ENCODE results near the gene DPF3.

The DPF3 gene

DNA sequence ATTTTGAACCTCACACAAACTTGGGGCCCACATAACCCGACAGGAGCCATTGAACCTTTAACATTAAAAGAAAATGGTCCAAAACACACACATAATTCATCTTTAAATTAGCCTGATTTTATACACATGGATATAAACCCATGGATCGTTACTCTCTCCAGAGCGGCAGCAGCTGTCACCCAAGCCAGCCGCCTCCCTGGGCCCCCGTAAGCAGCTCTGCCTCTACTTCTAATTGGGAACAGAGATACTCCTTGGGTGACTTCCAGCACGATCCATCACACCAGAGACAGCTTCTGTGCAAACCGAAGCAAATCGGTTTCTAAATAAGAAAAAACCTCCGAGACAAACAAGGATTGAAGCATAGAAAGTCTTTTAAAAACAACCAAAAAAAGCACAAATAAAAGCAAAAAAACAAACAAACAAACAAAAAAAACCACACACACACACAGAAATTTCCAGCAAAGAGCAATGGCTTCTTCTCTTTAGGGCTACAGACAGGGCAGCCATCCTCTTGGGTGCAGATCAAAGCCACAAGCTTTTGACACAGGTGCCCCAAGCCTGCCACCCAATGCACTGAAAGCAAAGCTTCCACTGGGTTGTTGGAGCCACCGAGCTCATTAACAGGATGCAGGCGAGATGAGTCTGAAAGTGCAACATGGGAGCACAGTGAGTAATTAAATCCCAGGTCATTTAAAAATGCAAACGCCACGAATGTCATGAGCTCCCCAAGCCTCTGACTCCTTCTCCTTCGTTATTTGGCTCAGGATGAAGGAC lies 156.9 kb downstream of the DPF3 start:
- H3K9me3 ChIP-seq (ENCODE audit: insufficient read depth, low read length) = no peaks in the 10 kb centered on the region
- H3K4me3 ChIP-seq (ENCODE audit: insufficient read depth, low read length, poor library complexity, severe bottlenecking) = no peak overlapping the region
- H3K27me3 ChIP-seq (ENCODE audit: low read length) = no peaks in the 10 kb centered on the region
- no peak overlapping the region for H3K9ac ChIP-seq (ENCODE audit: low read length)
- H3K27ac ChIP-seq (ENCODE audit: low read depth, low read length) = no peak overlapping the region
- H4K20me1 ChIP-seq (ENCODE audit: low read depth, low read length) = no peaks in the 10 kb centered on the region
- H3K4me2 ChIP-seq (ENCODE audit: low read depth, low read length, poor library complexity, severe bottlenecking) = no peak overlapping the region
- H3K79me2 ChIP-seq (ENCODE audit: insufficient read depth, low read length) = no peaks in the 10 kb centered on the region
- H2AFZ ChIP-seq (ENCODE audit: low read depth, low read length, severe bottlenecking) = no peak overlapping the region
- no peaks in the 10 kb centered on the region for H3K36me3 ChIP-seq (ENCODE audit: low read length)
- no peaks in the 10 kb centered on the region for H3K9me2 ChIP-seq (replicated peaks; ENCODE audit: insufficient read depth, low read length)
- no peaks in the 10 kb centered on the region for H3F3A ChIP-seq (ENCODE audit: insufficient read depth)
- TF ChIP-seq EZH2phosphoT487 (conservative IDR thresholded peaks at IDR 0.05; ENCODE audit: low read length) = no peak
- TF ChIP-seq, protein P1, sequence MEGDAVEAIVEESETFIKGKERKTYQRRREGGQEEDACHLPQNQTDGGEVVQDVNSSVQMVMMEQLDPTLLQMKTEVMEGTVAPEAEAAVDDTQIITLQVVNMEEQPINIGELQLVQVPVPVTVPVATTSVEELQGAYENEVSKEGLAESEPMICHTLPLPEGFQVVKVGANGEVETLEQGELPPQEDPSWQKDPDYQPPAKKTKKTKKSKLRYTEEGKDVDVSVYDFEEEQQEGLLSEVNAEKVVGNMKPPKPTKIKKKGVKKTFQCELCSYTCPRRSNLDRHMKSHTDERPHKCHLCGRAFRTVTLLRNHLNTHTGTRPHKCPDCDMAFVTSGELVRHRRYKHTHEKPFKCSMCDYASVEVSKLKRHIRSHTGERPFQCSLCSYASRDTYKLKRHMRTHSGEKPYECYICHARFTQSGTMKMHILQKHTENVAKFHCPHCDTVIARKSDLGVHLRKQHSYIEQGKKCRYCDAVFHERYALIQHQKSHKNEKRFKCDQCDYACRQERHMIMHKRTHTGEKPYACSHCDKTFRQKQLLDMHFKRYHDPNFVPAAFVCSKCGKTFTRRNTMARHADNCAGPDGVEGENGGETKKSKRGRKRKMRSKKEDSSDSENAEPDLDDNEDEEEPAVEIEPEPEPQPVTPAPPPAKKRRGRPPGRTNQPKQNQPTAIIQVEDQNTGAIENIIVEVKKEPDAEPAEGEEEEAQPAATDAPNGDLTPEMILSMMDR (IDR thresholded peaks at IDR 0.05; ENCODE audit: insufficient read depth, low read length, poor library complexity, severe bottlenecking) = no peak

DNA sequence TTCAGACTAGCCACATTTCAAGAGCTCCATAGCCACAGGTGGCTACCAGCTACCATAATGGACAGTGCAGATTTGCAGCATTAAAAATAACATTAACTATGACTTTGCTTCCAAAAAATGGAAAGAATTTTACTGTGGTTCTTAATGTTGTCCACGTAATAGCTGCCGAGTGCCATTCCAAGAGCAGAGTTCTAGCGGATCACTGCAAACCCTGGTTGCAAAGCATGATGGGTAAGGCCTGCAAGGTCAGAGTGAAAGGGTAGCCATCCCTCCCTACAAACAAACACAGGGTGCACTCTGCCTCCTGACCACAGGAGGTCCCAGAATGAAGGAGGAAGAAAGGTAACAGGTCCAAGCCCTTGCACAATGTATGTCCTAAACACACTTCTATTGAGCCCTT lies 157.6 kb downstream of the DPF3 start:
- no peak overlapping the region for H3K27ac ChIP-seq (ENCODE audit: low read depth, low read length)
- no peaks in the 10 kb centered on the region for H3K27me3 ChIP-seq (ENCODE audit: low read length)
- no peak overlapping the region for H3K4me3 ChIP-seq (ENCODE audit: insufficient read depth, low read length, poor library complexity, severe bottlenecking)
- no peak overlapping the region for H3K4me2 ChIP-seq (ENCODE audit: low read depth, low read length, poor library complexity, severe bottlenecking)
- no peak for TF ChIP-seq EZH2phosphoT487 (conservative IDR thresholded peaks at IDR 0.05; ENCODE audit: low read length)
- TF ChIP-seq, protein P1 (IDR thresholded peaks at IDR 0.05; ENCODE audit: insufficient read depth, low read length, poor library complexity, severe bottlenecking) = no peak
- no peak overlapping the region for H2AFZ ChIP-seq (ENCODE audit: low read depth, low read length, severe bottlenecking)
- no peaks in the 10 kb centered on the region for H3K36me3 ChIP-seq (ENCODE audit: low read length)
- no peak overlapping the region for H3K9ac ChIP-seq (ENCODE audit: low read length)
- no peaks in the 10 kb centered on the region for H3K79me2 ChIP-seq (ENCODE audit: insufficient read depth, low read length)
- H3K9me2 ChIP-seq (replicated peaks; ENCODE audit: insufficient read depth, low read length) = no peaks in the 10 kb centered on the region
- H4K20me1 ChIP-seq (ENCODE audit: low read depth, low read length) = no peaks in the 10 kb centered on the region
- H3K9me3 ChIP-seq (ENCODE audit: insufficient read depth, low read length) = no peaks in the 10 kb centered on the region
- H3F3A ChIP-seq (ENCODE audit: insufficient read depth) = no peaks in the 10 kb centered on the region

DNA sequence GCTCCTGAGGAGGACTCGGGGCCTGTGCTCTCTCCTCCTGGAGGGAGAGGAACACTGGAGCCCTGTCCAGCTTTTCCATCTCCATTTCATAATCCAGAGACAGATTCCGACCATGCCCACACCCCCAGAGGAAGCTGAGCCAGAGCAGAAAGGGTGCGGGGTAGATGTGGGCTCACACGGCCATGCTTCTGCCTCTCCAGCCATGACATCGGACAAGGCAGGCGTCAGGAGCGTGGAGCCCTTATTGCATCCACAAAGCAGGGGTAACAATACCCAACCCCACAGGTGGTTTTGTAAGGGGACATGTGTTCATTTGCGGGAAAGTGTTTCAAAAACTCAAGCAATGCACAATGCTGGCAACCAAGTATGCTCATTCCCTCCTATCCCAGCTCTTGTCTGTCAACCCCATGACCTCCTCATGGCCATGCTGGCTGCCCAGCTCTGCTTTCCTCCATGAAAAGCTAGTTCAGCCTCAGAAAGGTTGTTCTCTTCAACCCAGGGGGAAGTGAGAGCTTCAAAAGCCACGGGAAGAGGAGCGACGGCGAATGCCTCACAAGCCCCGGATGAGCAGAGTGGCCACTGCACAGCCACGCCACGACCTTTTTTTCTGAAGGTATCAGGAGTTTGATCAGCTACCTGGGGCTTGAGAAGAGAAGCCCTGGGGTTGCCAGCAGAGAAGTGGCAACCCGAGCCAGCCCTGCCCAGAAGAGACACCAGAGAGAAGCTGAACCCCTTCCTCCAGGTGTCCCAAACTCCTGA lies 161.7 kb downstream of the DPF3 start:
- TF ChIP-seq, protein P1 (IDR thresholded peaks at IDR 0.05; ENCODE audit: insufficient read depth, low read length, poor library complexity, severe bottlenecking) = no peak
- Histone ChIP-seq H2AFZ (ENCODE audit: low read depth, low read length, severe bottlenecking) (no peak overlapping the region), H3K9me3 (ENCODE audit: insufficient read depth, low read length) (no peaks in the 10 kb centered on the region), H4K20me1 (ENCODE audit: low read depth, low read length) (no peaks in the 10 kb centered on the region), H3K27ac (ENCODE audit: low read depth, low read length) (no peak overlapping the region), H3K27me3 (ENCODE audit: low read length) (no peaks in the 10 kb centered on the region), H3K9ac (ENCODE audit: low read length) (no peak overlapping the region), H3K4me2 (ENCODE audit: low read depth, low read length, poor library complexity, severe bottlenecking) (no peak overlapping the region), H3F3A (ENCODE audit: insufficient read depth) (no peaks in the 10 kb centered on the region), H3K4me3 (ENCODE audit: insufficient read depth, low read length, poor library complexity, severe bottlenecking) (no peak overlapping the region), H3K36me3 (ENCODE audit: low read length) (no peaks in the 10 kb centered on the region), H3K79me2 (ENCODE audit: insufficient read depth, low read length) (no peaks in the 10 kb centered on the region), H3K9me2 (replicated peaks; ENCODE audit: insufficient read depth, low read length) (no peaks in the 10 kb centered on the region)
